OCI-LY3 (cell line): ENCODE measurements around the gene NT5C3A.
"Not testable (repeated sequence)": the region's sequence is repeated elsewhere in the genome, so short reads cannot be mapped to it uniquely, and the experiment has no call there.

ENCODE experiments used
- H2AFZ ChIP-seq: fragments of 200-600, 300-600 bp; shearing (Covaris generic); 2 replicates; pipeline ENCODE4 v1.6.0; 2014; ENCODE audit warnings: antibody characterized with exemption, low read depth, low read length
- H3K27ac ChIP-seq: fragments of 200-600, 300-600 bp; sonication (generic); 2 replicates; pipeline ENCODE4 v1.5.1; 2014; ENCODE audit warnings: mild to moderate bottlenecking, low read length, moderate library complexity, mixed read lengths
- H3K27me3 ChIP-seq: fragments of 200-600, 300-600 bp; sonication (generic); 2 replicates; pipeline ENCODE4 v1.6.1; 2014; ENCODE audit warnings: low read depth, low read length, mixed read lengths
- H3K36me3 ChIP-seq: fragments of 200-600, 300-600 bp; sonication (generic); replicated peaks from 2 replicates; pipeline ENCODE3; 2014; ENCODE audit warnings: low read depth, low read length, mixed read lengths
- H3K4me1 ChIP-seq: fragments of 300-600, 200-600 bp; sonication (generic); 2 replicates; pipeline ENCODE4 v1.6.1; 2014; ENCODE audit warnings: low read length, mixed read lengths
- H3K4me2 ChIP-seq: fragments of 200-600, 300-600 bp; sonication (generic); 2 replicates; pipeline ENCODE4 v1.6.1; 2014; ENCODE audit warnings: low read length, mixed read lengths
- H3K4me3 ChIP-seq: fragments of 300-600, 200-600 bp; sonication (generic); 2 replicates; pipeline ENCODE4 v1.5.1; 2014; ENCODE audit warnings: antibody characterized with exemption, mild to moderate bottlenecking, low read length, moderate library complexity
- H3K79me2 ChIP-seq: fragments of 300-600, 200-600 bp; shearing (Covaris generic); 2 replicates; pipeline ENCODE4 v1.6.1; 2014; ENCODE audit warnings: mild to moderate bottlenecking, low read length, mixed read lengths
- H3K9ac ChIP-seq: fragments of 300-600, 200-600 bp; shearing (Covaris generic); 2 replicates; pipeline ENCODE4 v1.6.0; 2014; ENCODE audit warnings: mild to moderate bottlenecking, low read length, moderate library complexity
- H3K9me3 ChIP-seq: fragments of 200-600, 300-600 bp; shearing (Covaris generic); 2 replicates; pipeline ENCODE4 v1.6.1; 2014; ENCODE audit warnings: low read length, mixed read lengths; ENCODE audit not compliant: insufficient read depth
- H4K20me1 ChIP-seq: fragments of 200-600, 300-600 bp; sonication (generic); 2 replicates; pipeline ENCODE4 v1.6.1; 2016; ENCODE audit warnings: low read length, mixed read lengths; ENCODE audit not compliant: insufficient read depth

The NT5C3A gene

DNA sequence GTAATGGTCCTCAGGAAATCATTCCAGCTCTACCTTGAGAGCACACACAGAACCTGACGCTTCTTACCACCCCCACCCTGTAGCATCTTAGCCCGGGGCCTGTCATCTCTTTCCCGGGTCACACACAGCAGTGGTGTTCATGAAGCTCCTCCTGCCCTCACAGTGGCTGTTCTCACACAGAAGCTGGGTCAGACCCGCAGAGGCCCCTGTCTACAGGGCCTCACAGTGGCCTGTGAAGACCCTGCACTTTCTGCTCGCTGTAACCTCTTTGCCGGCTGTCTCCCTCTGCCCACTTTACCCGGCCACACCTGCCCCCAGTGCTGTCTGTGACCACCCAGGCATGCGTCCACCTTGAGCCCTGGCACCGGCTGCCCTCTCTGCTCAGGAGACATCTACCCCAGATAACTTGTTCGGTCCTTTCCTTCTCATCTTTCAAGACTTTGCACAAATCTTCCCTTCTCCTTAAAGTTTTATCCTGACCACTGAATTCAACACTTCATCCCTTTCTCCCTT lies 58.4 kb downstream of the NT5C3A start:
- not testable (repeated sequence) for H3K4me1 ChIP-seq, H3K9ac ChIP-seq, H3K9me3 ChIP-seq, H3K27ac ChIP-seq, H3K4me2 ChIP-seq, H3K4me3 ChIP-seq, H3K27me3 ChIP-seq, H3K79me2 ChIP-seq, H4K20me1 ChIP-seq, H3K36me3 ChIP-seq, H2AFZ ChIP-seq

DNA sequence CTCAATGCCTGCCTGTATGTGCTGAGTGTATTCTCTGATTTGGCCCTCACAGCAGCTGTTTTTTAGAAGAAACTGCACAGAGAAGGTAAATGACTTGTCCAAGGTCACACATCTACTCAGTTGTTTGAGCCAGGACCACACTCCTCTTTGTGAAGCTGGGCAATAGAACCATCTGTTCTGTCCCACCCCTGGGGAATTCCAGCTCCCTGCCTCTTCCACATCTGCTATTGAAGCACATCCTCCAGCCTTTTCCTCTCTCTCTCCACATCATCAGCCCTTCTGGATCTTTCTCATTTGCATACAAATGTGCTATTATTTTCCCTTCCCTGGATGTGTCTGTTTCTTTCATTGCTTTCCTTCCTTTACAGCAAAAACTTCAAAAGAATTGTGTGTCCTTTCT lies 59.5 kb downstream of the NT5C3A start:
- not testable (repeated sequence) for H4K20me1 ChIP-seq, H3K27me3 ChIP-seq, H3K4me1 ChIP-seq, H3K4me3 ChIP-seq, H3K27ac ChIP-seq, H3K4me2 ChIP-seq, H3K79me2 ChIP-seq, H3K9me3 ChIP-seq, H2AFZ ChIP-seq, H3K36me3 ChIP-seq, H3K9ac ChIP-seq

DNA sequence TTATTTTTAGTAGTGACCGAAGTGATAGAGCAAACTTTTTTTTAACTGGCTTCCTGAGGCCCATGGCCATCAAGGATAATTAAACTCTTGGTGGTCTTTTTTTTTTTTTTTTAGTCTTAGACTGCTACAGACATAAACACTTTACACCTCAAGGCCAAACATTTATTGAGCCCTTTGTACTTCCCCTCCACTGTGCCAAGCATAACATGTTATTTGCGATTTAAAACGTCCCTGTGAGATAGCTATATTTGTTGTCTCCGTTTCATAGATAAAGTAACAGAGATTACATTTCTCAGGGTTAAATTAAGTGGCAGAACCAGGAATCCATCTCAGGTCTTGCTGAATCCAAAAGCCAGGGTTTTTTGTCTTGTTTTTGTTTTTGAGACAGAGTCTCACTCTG lies 63.2 kb downstream of the NT5C3A start:
- not testable (repeated sequence) for H3K4me3 ChIP-seq, H4K20me1 ChIP-seq, H3K27me3 ChIP-seq, H3K9me3 ChIP-seq, H3K4me1 ChIP-seq, H3K36me3 ChIP-seq, H3K27ac ChIP-seq, H3K9ac ChIP-seq, H3K4me2 ChIP-seq, H3K79me2 ChIP-seq, H2AFZ ChIP-seq

DNA sequence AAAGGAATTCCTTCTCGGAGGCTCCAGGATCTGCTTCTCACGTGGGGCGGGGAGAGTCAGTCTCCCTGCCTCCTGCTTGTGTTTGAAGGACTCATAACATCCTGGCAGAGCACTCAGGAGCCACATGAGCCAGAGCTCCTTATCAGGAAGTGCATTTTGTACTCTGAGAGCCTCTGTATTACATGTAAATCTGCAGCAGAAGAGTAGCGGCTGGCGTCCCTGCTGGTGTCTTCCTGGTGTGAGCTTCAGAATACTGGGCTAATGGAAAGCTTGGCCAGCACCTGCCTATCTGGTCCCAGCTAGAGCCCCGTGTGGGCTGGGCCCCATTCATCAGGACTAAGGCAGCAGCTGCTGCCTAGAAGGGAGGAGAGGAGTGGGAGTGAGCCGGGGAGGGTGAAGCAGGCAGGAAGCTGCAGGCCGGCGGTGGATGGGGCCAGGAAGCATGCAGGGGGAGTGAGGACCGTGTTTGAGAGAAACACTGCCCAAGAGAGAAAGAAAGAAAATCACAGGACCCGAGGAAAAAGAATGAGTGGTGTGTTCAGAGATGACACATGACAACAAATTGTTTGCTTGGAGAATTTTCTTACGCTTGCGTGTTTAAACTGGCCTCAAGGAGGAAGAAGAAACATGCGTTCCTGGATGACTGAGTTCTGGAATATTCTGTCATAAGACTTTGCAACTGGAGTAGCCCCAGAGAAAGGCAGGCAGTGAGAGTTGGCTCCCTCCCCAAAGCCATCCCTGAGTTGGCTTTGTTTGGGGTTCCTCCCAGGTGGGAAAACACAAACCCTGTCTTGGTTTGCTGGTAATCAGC lies 64.0 kb downstream of the NT5C3A start:
- not testable (repeated sequence) for H3K4me3 ChIP-seq, H3K9ac ChIP-seq, H3K9me3 ChIP-seq, H4K20me1 ChIP-seq, H3K4me1 ChIP-seq, H3K79me2 ChIP-seq, H3K36me3 ChIP-seq, H3K27ac ChIP-seq, H3K27me3 ChIP-seq
- Histone ChIP-seq H2AFZ (peak overlapping the region; percentile 70; the same call in 1 of the 2 replicates), H3K4me2 (peak overlapping the region; percentile 32)

DNA sequence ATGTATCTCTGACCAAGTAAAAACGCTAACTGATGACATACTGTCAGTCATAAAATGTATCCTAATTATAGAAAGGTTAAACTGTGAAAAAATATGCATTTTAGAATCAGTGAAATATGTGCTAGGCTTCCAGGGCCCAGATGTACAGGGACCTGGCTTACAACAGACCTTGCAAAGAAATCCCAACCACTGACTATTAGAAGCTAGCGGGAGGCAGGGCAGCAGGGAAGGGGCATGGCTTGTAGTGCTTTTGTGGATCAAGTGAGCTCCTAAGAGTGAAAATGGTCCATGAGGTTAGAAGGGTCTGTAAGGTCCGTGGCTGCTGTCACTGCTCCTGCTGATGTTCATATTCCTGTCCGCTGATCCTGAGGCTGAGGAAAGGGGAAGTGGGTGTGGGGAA lies 64.6 kb downstream of the NT5C3A start:
- H2AFZ ChIP-seq, H3K27me3 ChIP-seq, H3K79me2 ChIP-seq, H3K9me3 ChIP-seq, H4K20me1 ChIP-seq, H3K36me3 ChIP-seq, H3K9ac ChIP-seq, H3K4me1 ChIP-seq, H3K4me3 ChIP-seq, H3K27ac ChIP-seq: not testable (repeated sequence)
- H3K4me2 ChIP-seq = peak overlapping the region; percentile 32

DNA sequence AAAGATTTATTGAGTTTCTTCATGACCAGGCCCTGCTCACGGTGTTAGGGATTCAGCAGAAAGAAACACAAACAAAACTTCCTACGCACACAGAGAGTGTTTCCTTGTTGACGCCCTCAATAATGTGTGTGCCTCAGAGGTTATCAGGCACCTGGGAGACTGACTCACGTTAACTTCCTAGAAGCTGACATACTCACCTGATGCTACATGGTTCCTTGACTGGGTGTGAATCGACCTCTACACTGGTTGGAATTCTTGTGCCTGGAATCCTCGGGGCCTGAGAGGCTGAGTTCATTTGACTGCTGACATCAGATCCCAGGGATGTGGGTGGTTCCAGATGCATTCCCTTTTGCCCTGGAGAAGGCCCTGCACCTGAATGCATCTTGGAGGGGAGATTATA lies 69.8 kb downstream of the NT5C3A start:
- not testable (repeated sequence) for H3K27ac ChIP-seq, H4K20me1 ChIP-seq, H3K9me3 ChIP-seq, H3K36me3 ChIP-seq, H3K4me2 ChIP-seq, H3K79me2 ChIP-seq, H2AFZ ChIP-seq, H3K4me1 ChIP-seq, H3K9ac ChIP-seq, H3K27me3 ChIP-seq, H3K4me3 ChIP-seq

- H3K27ac ChIP-seq, H3K4me2 ChIP-seq, H4K20me1 ChIP-seq, H3K9ac ChIP-seq, H3K9me3 ChIP-seq, H3K36me3 ChIP-seq, H3K79me2 ChIP-seq, H3K4me3 ChIP-seq, H3K4me1 ChIP-seq, H3K27me3 ChIP-seq, H2AFZ ChIP-seq: not testable (repeated sequence)
These were observed 70.4 kb downstream of the NT5C3A start for GRCh38 chr7:32991975-32992700.

GRCh38 chr7:32991068-32991585 lies 71.4 kb downstream of the NT5C3A start:
- H3K9ac ChIP-seq, H3K79me2 ChIP-seq, H3K4me2 ChIP-seq, H3K4me1 ChIP-seq, H3K9me3 ChIP-seq, H3K27me3 ChIP-seq, H3K36me3 ChIP-seq, H3K27ac ChIP-seq, H2AFZ ChIP-seq, H3K4me3 ChIP-seq, H4K20me1 ChIP-seq: not testable (repeated sequence)

DNA sequence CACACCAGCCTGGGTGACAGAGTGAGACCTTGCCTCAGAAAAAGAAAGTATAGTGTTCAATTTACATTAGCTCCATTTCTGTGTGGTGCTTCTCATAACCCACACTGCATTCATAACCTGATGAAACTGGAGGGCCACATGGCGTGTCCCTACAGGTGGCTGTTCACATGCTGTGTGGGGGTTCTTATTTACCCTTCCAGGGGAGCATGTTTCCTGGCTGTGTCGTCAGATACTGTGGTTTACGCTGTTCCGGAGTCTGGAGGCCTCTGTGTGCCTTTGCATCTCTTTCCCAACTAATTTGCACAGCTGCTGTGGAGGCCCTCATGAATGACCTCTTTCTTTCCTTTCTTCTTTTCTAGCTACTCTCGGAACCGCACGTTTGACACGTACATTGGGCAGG lies 74.4 kb downstream of the NT5C3A start:
- H2AFZ ChIP-seq, H3K4me1 ChIP-seq, H4K20me1 ChIP-seq, H3K27ac ChIP-seq, H3K79me2 ChIP-seq, H3K9ac ChIP-seq, H3K9me3 ChIP-seq, H3K36me3 ChIP-seq, H3K4me3 ChIP-seq, H3K27me3 ChIP-seq, H3K4me2 ChIP-seq: not testable (repeated sequence)
